AG04449 (cell line): ENCODE measurements around the gene MGAT3.

Experiments used
- CTCF ChIA-PET: fragments of 350-600 bp; formaldehyde crosslinking; extraction: SDS; loops from one replicate; lab custom pipeline; 2021; ENCODE audit warnings: antibody characterized with exemption; lab: Yijun Ruan, JAX
- POLR2A ChIA-PET: fragments of 400-600, 350-600 bp; formaldehyde crosslinking; extraction: SDS; loops from one replicate; lab custom pipeline; 2020; ENCODE audit warnings: antibody characterized with exemption, inconsistent platforms; lab: Yijun Ruan, JAX
- DNase-seq: peaks from one replicate; pipeline ENCODE4 v3.0.0-alpha.2; 2010; ENCODE audit warnings: low read depth, low spot score
- H3K4me3 ChIP-seq: 2 replicates; pipeline ENCODE4 v1.5.1; 2011; ENCODE audit warnings: low read depth, mild to moderate bottlenecking, control low read depth, low read length
- TF ChIP-seq, protein P1 (sequence below): IDR thresholded peaks from one replicate; pipeline ENCODE4 v1.5.1; 2011; ENCODE audit warnings: mild to moderate bottlenecking, moderate library complexity, low read length, control low read depth, inconsistent platforms; ENCODE audit not compliant: insufficient read depth; ENCODE audit errors: missing control alignments

Gene MGAT3

DNA sequence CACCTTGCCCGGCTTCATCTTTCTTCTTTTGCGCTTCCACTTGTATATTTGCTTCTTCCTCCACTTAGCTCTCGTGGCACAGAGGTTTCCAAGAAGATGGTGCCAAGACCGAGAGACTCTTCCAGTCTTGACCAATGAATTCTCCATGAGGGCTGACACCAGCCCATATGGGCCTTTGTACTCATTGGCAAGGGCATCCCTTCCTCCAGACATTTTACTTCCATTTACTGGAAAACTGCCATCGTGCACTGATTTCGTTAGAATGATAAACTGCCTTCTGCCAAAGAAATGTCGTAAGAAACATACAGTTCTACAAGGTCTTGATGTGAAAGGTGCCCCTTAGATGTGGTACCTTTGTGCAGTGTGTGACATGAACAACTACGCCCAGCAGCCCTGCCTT is 40.6 kb downstream of the MGAT3 start:
- POLR2A ChIA-PET, result no interaction called here

DNA sequence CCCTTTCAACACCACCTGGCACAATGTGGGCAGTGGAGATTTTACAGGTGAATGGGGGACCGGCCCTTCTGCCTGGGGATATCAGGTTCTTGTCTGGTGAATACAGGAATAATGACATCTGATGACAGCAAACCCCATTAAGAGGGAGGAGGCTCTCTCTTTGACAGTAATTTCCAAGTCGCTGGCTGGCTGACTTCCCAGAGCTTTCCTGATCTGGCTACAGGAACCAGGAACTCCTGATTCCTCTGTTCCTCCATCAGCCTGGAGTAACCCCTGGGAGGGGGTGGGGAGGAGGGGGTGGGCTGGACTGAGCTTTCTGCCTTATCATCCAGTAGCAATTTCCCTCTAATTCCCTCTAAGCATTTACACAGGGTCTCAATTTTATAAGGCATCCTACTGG is 41.6 kb downstream of the MGAT3 start:
- POLR2A ChIA-PET, result no interaction called here
- H3K4me3 ChIP-seq, result no peak overlapping the region
- CTCF ChIA-PET, result interaction anchor here (0.9 to 10.7 kb wide), 6 partner anchors 16 to 538 kb away, joined by 3 to 222 read pairs (median 73); partner anchors contain the start of genes ATF4 and RPS19BP1
- TF ChIP-seq, protein P1, sequence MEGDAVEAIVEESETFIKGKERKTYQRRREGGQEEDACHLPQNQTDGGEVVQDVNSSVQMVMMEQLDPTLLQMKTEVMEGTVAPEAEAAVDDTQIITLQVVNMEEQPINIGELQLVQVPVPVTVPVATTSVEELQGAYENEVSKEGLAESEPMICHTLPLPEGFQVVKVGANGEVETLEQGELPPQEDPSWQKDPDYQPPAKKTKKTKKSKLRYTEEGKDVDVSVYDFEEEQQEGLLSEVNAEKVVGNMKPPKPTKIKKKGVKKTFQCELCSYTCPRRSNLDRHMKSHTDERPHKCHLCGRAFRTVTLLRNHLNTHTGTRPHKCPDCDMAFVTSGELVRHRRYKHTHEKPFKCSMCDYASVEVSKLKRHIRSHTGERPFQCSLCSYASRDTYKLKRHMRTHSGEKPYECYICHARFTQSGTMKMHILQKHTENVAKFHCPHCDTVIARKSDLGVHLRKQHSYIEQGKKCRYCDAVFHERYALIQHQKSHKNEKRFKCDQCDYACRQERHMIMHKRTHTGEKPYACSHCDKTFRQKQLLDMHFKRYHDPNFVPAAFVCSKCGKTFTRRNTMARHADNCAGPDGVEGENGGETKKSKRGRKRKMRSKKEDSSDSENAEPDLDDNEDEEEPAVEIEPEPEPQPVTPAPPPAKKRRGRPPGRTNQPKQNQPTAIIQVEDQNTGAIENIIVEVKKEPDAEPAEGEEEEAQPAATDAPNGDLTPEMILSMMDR, result no peak
- DNase-seq, result no peak

More for the DNA sequence above, 40.6 kb downstream of the MGAT3 start:
- DNase-seq, result no peak
- TF ChIP-seq, protein P1, result no peak
- CTCF ChIA-PET, result interaction anchor here (1.1 to 10.7 kb wide), 8 partner anchors 8 to 539 kb away, joined by 4 to 222 read pairs (median 12); partner anchors contain the start of genes RPS19BP1 and TAB1
- H3K4me3 ChIP-seq, result no peak overlapping the region

DNA sequence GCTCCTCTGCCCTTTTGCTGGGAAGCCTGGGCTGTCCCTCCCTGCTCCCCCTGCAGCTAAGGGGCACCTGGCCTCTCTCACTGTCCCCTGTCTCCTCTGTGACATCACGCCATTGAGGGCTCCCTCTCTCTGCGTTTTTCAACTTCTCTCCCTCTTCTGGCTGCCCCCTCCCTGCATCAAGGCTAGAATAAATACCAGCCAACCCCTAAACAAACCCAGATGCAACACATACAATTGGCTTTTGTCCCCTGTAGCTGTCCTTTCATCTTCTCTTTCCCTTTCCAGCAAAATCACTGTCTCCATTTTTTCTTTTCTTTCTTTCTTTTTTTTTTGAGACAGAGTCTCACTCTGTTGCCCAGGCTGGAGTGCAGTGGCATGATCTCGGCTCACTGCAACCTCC is 42.0 kb downstream of the MGAT3 start:
- no peak for DNase-seq
- ChIA-PET POLR2A (no interaction called here), CTCF (interaction anchor here (1.0 to 10.7 kb wide), 5 partner anchors 15 to 29 kb away, joined by 4 to 222 read pairs (median 132); partner anchors contain the start of genes ATF4 and RPS19BP1)
- H3K4me3 ChIP-seq, result no peak overlapping the region
- TF ChIP-seq, protein P1, result no peak

DNA sequence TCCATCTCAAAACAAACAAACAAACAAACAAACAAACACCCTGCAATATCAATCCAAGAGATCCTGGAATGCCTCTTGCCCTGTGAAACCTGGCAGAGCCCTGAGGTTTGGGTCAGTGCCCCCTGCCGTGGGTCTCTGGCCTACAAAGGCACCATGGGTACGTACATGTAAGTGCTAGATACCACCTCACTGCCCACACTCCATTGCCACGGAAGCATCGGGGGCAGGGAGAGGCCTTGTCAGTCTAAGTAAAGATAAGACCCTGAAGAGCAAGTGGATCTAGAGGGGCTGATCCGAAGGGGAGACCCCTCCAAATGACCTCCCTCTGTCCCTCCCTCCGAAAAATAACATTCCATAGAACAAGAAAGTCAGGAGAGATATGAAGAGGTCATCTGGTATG is 43.3 kb downstream of the MGAT3 start:
- H3K4me3 ChIP-seq, result no peak overlapping the region
- ChIA-PET CTCF (interaction anchor here (9.0 to 10.4 kb wide), 2 partner anchors 14 to 27 kb away, joined by 172 to 222 read pairs; partner anchors contain the start of gene RPS19BP1), POLR2A (no interaction called here)
- DNase-seq, result no peak
- TF ChIP-seq, protein P1, result no peak

DNA sequence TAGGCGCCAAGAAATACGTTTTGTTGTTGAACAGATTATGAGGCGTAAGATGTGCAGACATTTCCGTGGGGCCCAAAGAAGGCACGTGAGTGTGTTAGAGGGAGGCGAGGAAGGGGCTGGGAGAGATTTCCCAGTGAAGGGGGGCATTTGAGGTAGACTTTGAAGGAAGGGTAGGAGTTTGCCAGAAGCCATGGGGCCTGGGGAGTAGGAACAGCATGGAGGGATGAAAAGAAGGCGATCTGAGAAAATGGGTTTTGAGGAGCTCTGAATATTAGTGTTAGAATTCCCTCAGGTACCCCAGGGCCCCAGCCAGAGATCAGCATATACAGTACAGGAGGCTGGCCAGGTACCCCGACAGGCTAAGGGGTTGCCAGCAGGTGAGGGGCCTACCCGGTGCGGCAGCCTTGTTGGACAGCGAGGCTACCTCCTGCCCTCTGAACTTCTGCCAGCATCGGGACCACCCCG is 44.9 kb downstream of the MGAT3 start:
- ChIA-PET CTCF (interaction anchor here (0.9 to 10.4 kb wide), 7 partner anchors 9 to 102 kb away, joined by 3 to 172 read pairs (median 5); partner anchors contain the start of gene TAB1), POLR2A (interaction anchor here (0.6 to 1.6 kb wide), 9 partner anchors 14 to 184 kb away, joined by 3 to 16 read pairs (median 4); partner anchors contain the start of genes ATF4 and TAB1)
- TF ChIP-seq, protein P1, result no peak
- H3K4me3 ChIP-seq, result peak overlapping the region; percentile 75
- DNase-seq, result no peak

DNA sequence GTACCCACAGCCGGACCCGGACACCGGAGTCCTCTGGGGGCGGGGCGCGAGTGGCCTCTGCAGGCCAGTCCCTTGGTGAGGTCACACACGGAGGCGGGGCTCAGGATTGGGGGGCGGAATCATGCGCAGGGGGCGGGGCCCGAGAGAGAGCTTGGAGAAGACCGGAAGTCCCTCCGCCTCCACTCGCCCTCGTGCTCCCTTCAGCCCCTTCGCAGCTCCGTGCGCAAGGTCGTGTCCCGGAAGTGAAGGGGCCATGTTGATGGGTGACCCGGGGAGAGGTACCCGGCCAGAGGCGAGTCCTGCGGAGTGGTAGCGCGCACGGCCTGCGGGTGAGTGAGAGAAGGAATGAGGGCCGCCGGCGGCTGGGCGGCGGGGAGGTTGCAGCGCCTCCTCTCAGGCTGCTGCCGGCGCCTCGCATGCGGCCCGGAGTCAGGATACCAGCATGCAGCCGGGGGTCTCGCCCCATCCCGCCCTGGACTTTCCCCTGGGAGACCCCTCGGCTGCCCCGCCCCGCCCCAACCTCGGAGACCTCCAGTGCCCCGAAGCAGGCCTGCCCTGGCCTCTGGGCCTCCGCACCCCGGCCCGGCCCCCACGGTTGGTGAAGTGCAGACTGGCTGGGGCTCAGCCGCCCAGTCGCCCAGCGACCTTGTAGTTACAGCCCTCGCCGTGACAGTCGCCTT is 45.4 kb downstream of the MGAT3 start, which contains the start of gene MIEF1:
Gene MIEF1, plus strand, starts transcription at position 182 of the 680 bp plus-strand sequence. CDS start 9,005 bp downstream, outside the sequence.
- TF ChIP-seq, protein P1, result peak; percentile 18
- CTCF ChIA-PET, result interaction anchor here (0.9 to 10.4 kb wide), 8 partner anchors 8 to 102 kb away, joined by 3 to 172 read pairs (median 6); partner anchors contain the start of gene TAB1
- H3K4me3 ChIP-seq, result peak within 1 kb of the TSS; percentile 75
- DNase-seq, result peak; percentile 63
- POLR2A ChIA-PET, result interaction anchor here (0.6 to 1.6 kb wide), 8 partner anchors 14 to 184 kb away, joined by 3 to 16 read pairs (median 4); partner anchors contain the start of genes ATF4 and TAB1
